ENCODE measurements around the gene AP2S1.
"Not testable (repeated sequence)": the region's sequence is repeated elsewhere in the genome, so short reads cannot be mapped to it uniquely, and the experiment has no call there.

The AP2S1 gene

GRCh38 chr19:46841458-46842083, 9.1 kb downstream of the AP2S1 start:
- no peak for DNase-seq (ENCODE audit: low read depth)

GRCh38 chr19:46840498-46840942, 10.1 kb downstream of the AP2S1 start:
- DNase-seq (ENCODE audit: low read depth) = no peak

GRCh38 chr19:46839752-46840497, 10.7 kb downstream of the AP2S1 start:
- DNase-seq (ENCODE audit: low read depth) = no peak

GRCh38 chr19:46838160-46838559, 12.5 kb downstream of the AP2S1 start:
- no peak for DNase-seq (ENCODE audit: low read depth)

- no peak for DNase-seq (ENCODE audit: low read depth)
Observed at GRCh38 chr19:46834984-46835383, 15.7 kb downstream of the AP2S1 start.

- DNase-seq (ENCODE audit: low read depth) = no peak
Observed at GRCh38 chr19:46834121-46834520, 16.5 kb downstream of the AP2S1 start.

- no peak for DNase-seq (ENCODE audit: low read depth)
Observed at GRCh38 chr19:46830864-46831263, 19.8 kb downstream of the AP2S1 start.

GRCh38 chr19:46828484-46828883, 22.2 kb downstream of the AP2S1 start:
- peak; percentile 30 for DNase-seq (ENCODE audit: low read depth)

- DNase-seq (ENCODE audit: low read depth) = no peak
Observed at GRCh38 chr19:46825731-46826055, 25.0 kb downstream of the AP2S1 start.

- no peak for DNase-seq (ENCODE audit: low read depth)
Observed at GRCh38 chr19:46824890-46825730, 25.5 kb downstream of the AP2S1 start.

- no peak for DNase-seq (ENCODE audit: low read depth)
Observed at GRCh38 chr19:46823049-46823448, 27.6 kb downstream of the AP2S1 start.

- DNase-seq (ENCODE audit: low read depth) = not testable (repeated sequence)
Observed at GRCh38 chr19:46822410-46822787, 28.2 kb downstream of the AP2S1 start.

GRCh38 chr19:46821512-46822409, 28.9 kb downstream of the AP2S1 start:
- peak; percentile 15 for DNase-seq (ENCODE audit: low read depth)

- no peak for DNase-seq (ENCODE audit: low read depth)
Observed at GRCh38 chr19:46818812-46819211, 31.8 kb downstream of the AP2S1 start.

- DNase-seq (ENCODE audit: low read depth) = no peak
Observed at GRCh38 chr19:46815833-46816627, 34.6 kb downstream of the AP2S1 start.

- DNase-seq (ENCODE audit: low read depth) = no peak
Observed at GRCh38 chr19:46813839-46814358, 36.7 kb downstream of the AP2S1 start.

- no peak for DNase-seq (ENCODE audit: low read depth)
Observed at GRCh38 chr19:46812977-46813838, 37.4 kb downstream of the AP2S1 start.

GRCh38 chr19:46809534-46810272, 40.9 kb downstream of the AP2S1 start:
- no peak for DNase-seq (ENCODE audit: low read depth)

- no peak for DNase-seq (ENCODE audit: low read depth)
Observed at GRCh38 chr19:46806656-46807055, 44.0 kb downstream of the AP2S1 start.
